IMR-90 (cell line): ENCODE data around the gene SOX4.

Source experiments
- BHLHE40 ChIP-seq: fragments of 150-350 bp; IDR thresholded peaks from 2 replicates; pipeline ENCODE4 v1.6.1; 2016; ENCODE audit warnings: mild to moderate bottlenecking, low read depth, low read length
- MAFK ChIP-seq: IDR thresholded peaks from 2 replicates; pipeline ENCODE4 v1.6.1; 2012; ENCODE audit warnings: low read depth, low read length, improper control_type of control experiment
- RAD21 ChIP-seq: IDR thresholded peaks from 2 replicates; pipeline ENCODE4 v1.6.1; 2012; ENCODE audit warnings: low read length, improper control_type of control experiment
- RFX5 ChIP-seq: IDR thresholded peaks from 2 replicates; pipeline ENCODE4 v1.8.0; 2012; ENCODE audit warnings: low read depth, mild to moderate bottlenecking, low read length, moderate library complexity
- SMC3 ChIP-seq: fragments of 150-350 bp; IDR thresholded peaks from 2 replicates; pipeline ENCODE4 v1.6.1; 2016; ENCODE audit warnings: low read depth, mild to moderate bottlenecking, antibody characterized with exemption, low read length, moderate library complexity
- TF ChIP-seq, protein P1 (sequence below): conservative IDR thresholded peaks from 2 replicates; pipeline ENCODE4 v1.5.1; 2012; ENCODE audit warnings: mild to moderate bottlenecking, low read depth, low read length, improper control_type of control experiment
- TF ChIP-seq, protein P2 (sequence below): fragments of 150-350 bp; IDR thresholded peaks from 2 replicates; pipeline ENCODE4 v1.6.1; 2016; ENCODE audit warnings: low read depth, mild to moderate bottlenecking, low read length, moderate library complexity, borderline replicate concordance
- TF ChIP-seq, protein P3 (sequence below): fragments of 150-350 bp; IDR thresholded peaks from 2 replicates; pipeline ENCODE4 v1.6.1; 2017; ENCODE audit warnings: mild to moderate bottlenecking, antibody characterized with exemption, low read length, low read depth

DNA sequence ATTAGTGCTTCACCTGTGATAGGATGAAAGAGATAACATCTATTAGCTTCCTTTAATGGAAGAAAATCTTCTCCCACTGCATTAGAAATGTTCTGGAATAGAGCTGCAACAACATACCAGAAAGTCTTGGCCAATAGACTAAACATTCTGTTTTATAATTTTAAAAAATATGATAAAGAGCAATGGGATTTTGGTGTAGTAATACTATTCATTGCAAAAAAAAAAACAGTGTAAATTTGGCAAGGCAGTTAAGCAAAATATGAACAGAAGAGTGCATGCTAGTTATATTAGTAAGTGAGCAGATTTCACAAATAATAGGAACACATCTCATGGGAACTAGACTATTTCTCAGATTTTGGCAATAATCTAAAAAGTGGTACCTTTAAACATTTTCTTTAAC is 43.3 kb downstream of the SOX4 start:
- TF ChIP-seq, protein P1, sequence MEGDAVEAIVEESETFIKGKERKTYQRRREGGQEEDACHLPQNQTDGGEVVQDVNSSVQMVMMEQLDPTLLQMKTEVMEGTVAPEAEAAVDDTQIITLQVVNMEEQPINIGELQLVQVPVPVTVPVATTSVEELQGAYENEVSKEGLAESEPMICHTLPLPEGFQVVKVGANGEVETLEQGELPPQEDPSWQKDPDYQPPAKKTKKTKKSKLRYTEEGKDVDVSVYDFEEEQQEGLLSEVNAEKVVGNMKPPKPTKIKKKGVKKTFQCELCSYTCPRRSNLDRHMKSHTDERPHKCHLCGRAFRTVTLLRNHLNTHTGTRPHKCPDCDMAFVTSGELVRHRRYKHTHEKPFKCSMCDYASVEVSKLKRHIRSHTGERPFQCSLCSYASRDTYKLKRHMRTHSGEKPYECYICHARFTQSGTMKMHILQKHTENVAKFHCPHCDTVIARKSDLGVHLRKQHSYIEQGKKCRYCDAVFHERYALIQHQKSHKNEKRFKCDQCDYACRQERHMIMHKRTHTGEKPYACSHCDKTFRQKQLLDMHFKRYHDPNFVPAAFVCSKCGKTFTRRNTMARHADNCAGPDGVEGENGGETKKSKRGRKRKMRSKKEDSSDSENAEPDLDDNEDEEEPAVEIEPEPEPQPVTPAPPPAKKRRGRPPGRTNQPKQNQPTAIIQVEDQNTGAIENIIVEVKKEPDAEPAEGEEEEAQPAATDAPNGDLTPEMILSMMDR: no peak
- no peak for TF ChIP-seq MAFK
- TF ChIP-seq, protein P2, sequence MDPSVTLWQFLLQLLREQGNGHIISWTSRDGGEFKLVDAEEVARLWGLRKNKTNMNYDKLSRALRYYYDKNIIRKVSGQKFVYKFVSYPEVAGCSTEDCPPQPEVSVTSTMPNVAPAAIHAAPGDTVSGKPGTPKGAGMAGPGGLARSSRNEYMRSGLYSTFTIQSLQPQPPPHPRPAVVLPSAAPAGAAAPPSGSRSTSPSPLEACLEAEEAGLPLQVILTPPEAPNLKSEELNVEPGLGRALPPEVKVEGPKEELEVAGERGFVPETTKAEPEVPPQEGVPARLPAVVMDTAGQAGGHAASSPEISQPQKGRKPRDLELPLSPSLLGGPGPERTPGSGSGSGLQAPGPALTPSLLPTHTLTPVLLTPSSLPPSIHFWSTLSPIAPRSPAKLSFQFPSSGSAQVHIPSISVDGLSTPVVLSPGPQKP: no peak
- TF ChIP-seq BHLHE40: no peak
- TF ChIP-seq RAD21: no peak
- TF ChIP-seq SMC3: no peak
- no peak for TF ChIP-seq RFX5
- TF ChIP-seq, protein P3, sequence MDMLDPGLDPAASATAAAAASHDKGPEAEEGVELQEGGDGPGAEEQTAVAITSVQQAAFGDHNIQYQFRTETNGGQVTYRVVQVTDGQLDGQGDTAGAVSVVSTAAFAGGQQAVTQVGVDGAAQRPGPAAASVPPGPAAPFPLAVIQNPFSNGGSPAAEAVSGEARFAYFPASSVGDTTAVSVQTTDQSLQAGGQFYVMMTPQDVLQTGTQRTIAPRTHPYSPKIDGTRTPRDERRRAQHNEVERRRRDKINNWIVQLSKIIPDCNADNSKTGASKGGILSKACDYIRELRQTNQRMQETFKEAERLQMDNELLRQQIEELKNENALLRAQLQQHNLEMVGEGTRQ: no peak
